Measurements from ENCODE around the gene MCF2L. TPM values are rescaled to one million over a fixed set of nuclear protein-coding genes. Genes with fewer than 3 reads are reported as not detected.

MCF2L gene
- total RNA-seq, 4 donors from 2014 or later = 46.5 to 89.7 (median 55.0) TPM

DNA sequence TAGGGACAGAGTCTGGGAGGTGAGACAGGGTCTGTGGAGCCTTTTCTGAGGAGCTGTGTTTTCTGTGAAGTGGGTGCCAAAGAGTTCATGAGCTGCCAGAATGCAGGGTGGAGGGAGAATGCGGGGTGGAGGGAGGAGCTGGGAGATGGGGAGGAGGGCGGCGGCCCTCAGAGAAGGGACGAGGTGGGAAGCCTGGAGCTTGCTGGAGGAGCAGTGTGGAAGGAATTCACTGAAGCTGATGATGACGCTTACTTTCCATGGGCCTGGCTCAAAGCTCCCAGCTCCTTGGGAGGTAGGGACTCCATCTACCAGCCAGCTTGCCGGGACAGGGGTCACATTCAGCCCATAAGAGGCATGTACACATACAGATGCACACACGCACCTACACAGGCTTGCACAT, 62.5 kb downstream of the MCF2L start:
- 30 to 52% methylated on average over 7 of the region's 7 CpGs for WGBS, 2 donors
- TF ChIP-seq, protein P1, sequence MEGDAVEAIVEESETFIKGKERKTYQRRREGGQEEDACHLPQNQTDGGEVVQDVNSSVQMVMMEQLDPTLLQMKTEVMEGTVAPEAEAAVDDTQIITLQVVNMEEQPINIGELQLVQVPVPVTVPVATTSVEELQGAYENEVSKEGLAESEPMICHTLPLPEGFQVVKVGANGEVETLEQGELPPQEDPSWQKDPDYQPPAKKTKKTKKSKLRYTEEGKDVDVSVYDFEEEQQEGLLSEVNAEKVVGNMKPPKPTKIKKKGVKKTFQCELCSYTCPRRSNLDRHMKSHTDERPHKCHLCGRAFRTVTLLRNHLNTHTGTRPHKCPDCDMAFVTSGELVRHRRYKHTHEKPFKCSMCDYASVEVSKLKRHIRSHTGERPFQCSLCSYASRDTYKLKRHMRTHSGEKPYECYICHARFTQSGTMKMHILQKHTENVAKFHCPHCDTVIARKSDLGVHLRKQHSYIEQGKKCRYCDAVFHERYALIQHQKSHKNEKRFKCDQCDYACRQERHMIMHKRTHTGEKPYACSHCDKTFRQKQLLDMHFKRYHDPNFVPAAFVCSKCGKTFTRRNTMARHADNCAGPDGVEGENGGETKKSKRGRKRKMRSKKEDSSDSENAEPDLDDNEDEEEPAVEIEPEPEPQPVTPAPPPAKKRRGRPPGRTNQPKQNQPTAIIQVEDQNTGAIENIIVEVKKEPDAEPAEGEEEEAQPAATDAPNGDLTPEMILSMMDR (IDR thresholded peaks at IDR 0.05) = no peak
- no peak for TF ChIP-seq POLR2A (IDR thresholded peaks at IDR 0.05)
- intact Hi-C loops (cut with DNase I; ENCODE audit: low total_unique reads) = no loop called here
- no peak overlapping the region for H3K4me3 ChIP-seq (ENCODE audit: low read depth, poor library complexity, severe bottlenecking)
- DNase-seq (ENCODE audit: low spot score in 2 of 2) = no peak

DNA sequence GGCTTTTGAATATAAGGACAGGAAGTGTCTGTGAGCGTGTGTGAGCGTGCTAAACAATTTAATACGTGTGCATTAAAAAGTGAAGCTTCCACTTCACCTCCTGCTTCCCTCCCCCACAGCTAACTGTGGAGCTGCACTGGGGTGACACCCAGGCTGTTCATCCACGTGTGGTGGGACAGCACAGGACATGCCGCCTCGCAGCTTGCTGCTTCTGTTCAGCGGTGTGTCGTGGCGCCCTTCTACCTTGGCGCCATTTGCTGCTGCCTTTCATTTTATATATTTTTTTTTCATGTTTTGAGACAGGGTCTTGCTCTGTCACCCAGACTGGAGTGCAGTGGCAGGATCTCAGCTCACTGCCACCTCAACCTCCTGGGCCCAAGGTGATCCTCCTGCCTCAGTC, 63.3 kb downstream of the MCF2L start:
- H3K4me3 ChIP-seq (ENCODE audit: low read depth, poor library complexity, severe bottlenecking) = no peak overlapping the region
- TF ChIP-seq, protein P1 (IDR thresholded peaks at IDR 0.05) = no peak
- TF ChIP-seq POLR2A (IDR thresholded peaks at IDR 0.05) = no peak
- intact Hi-C loops (cut with DNase I; ENCODE audit: low total_unique reads) = no loop called here
- 79 to 86% methylated on average over 10 of the region's 10 CpGs for WGBS, 2 donors
- DNase-seq (ENCODE audit: low spot score in 2 of 2) = no peak

DNA sequence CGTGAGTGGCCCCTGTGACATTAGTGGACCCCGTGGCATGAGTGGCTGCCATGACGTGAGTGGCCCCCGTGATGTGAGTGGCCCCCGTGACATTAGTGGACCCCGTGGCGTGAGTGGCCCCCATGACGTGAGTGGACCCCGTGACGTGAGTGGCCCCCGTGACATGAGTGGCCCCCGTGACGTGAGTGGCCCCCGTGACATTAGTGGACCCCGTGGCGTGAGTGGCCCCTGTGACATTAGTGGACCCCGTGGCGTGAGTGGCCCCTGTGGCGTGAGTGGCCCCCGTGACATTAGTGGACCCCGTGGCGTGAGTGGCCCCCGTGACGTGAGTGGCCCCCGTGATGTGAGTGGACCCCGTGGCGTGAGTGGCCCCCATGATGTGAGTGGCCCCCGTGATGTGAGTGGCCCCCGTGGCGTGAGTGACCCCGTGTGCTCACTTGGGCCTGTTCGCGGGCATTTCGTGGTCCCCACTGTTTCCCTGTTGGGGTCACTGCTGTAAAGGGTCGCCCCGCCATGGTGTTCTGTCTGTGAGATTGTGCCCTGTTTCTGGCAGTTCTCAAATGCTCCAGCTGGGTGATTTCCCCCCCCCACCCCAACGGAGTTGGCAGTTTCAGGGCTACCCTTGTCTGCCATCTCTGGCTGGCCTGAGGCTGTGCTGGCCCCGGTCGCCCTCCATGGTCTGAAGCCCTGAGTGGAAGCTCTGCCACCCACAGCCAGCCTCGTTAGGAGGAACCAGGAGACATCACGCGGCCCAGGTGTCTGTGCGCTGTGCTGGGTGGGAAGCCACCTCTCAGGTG, 64.2 kb downstream of the MCF2L start:
- intact Hi-C loops (cut with DNase I; ENCODE audit: low total_unique reads) = no loop called here
- 81 to 88% methylated on average over 39 to 42 of the region's 43 CpGs for WGBS, 2 donors
- no peak for TF ChIP-seq POLR2A (IDR thresholded peaks at IDR 0.05)
- TF ChIP-seq, protein P1 (IDR thresholded peaks at IDR 0.05) = no peak
- no peak for DNase-seq (ENCODE audit: low spot score in 2 of 2)
- H3K4me3 ChIP-seq (ENCODE audit: low read depth, poor library complexity, severe bottlenecking) = no peak overlapping the region

DNA sequence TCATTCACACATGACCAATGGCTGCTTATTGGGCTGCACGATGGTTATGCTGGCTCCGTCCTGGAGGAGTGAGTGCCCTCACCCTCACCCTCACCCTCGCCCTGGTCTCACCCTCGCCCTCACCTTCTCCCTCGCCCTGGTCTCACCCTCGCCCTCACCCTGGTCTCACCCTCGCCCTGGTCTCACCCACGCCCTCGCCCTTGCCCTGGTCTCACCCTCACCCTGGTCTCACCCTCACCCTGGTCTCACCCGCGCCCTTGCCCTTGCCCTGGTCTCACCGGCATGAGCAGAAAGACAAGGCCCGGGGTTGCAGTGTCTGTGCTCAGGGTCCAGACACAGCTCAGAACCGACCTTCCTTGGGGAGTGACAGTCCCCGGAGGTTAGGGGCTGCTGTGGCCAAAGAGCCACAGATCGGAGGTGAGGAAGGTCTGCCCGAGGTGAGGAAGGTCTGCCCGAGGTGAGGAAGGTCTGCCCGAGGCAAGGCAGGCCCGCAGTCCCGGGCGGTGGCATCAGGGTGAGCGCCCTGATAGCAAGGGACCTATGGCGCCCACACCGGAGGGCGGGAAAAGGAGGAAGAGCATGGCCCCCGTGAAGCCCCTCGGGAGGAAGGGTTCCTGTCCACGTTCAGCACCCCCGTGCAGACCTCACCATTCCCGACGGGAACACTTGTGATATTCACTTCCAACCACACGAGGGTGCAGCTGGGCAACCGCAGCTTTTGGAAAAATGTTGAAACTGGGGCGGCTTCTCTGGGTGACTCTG, 65.6 kb downstream of the MCF2L start:
- no peak for TF ChIP-seq POLR2A (IDR thresholded peaks at IDR 0.05)
- TF ChIP-seq, protein P1 (IDR thresholded peaks at IDR 0.05) = no peak
- peak in 1 of 2 donors; percentile 47 for DNase-seq (ENCODE audit: low spot score in 2 of 2)
- 58 to 63% methylated on average over 34 to 35 of the region's 35 CpGs for WGBS, 2 donors
- intact Hi-C loops (cut with DNase I; ENCODE audit: low total_unique reads) = no loop called here
- no peak overlapping the region for H3K4me3 ChIP-seq (ENCODE audit: low read depth, poor library complexity, severe bottlenecking)

DNA sequence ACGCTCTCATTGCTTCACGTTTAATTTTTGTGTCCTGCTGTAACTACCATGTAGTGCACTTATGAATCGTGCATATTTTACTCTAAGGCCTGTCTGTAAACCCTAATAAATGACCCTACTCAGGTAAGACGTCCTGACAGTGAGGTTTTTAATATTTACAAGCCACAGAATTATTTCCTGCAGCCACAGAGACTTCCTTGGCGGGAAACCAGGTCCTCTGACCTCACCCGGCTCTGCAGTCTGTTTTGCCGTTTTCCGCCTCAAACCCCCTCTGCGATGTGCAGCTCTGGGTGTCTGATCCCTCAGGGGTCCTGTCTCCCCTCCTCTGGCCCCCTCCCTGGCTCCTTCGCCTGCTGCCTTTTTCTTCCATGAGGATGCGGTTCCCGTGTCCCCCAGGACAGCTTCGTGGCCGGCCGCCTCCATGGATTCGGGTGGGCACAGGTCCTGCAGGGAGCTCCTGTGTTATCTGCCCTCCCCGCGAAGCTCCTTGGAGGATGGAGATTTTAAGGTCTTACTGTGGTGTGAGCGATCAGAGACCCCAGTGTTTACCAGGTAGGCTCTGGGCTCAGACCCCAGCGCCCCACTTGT, 66.3 kb downstream of the MCF2L start:
- no peak for DNase-seq (ENCODE audit: low spot score in 2 of 2)
- intact Hi-C loops (cut with DNase I; ENCODE audit: low total_unique reads) = no loop called here
- WGBS, 2 donors = 58 to 61% methylated on average over 20 of the region's 20 CpGs
- H3K4me3 ChIP-seq (ENCODE audit: low read depth, poor library complexity, severe bottlenecking) = no peak overlapping the region
- TF ChIP-seq, protein P1 (IDR thresholded peaks at IDR 0.05) = no peak
- TF ChIP-seq POLR2A (IDR thresholded peaks at IDR 0.05) = no peak
